ENCODE data around the gene SERPINE2.

DNA sequence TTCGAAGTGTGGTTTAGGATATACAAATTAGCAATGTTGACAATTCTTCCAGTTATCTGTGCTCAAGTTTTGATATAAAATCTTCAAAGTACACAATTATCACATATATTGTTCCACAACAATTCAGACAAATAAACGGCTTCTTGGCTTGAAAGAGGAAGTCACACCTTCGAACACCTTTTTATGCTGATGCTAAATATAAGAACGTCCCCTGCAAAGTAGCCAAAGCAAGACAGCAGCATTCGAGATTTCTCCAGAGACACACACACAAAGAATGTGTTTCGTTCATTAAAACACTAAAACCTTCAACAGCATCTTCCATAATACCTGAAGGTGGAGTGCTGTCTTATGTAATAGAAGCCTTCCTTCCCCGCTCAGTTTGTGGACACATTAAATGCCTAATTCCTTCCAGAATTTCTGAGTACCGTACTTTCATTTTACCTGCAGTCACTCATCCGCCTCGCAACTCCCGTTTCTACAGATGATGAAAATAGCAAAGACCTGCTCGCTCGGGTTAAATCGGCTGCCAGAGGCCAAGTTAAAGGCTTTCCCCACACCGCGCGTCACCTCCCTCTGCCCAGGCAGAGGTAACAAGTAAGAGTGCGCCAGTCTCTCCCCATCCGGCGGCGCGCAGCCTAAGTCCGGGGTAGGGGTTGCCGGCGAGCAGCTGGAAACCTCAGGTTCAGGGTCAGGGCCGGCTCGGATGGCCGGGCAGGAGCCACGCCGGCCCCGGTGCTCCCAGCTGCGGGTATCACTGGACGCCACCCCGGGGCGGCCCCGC, 847 bp downstream of the SERPINE2 start:
- TF ChIP-seq, protein P1, sequence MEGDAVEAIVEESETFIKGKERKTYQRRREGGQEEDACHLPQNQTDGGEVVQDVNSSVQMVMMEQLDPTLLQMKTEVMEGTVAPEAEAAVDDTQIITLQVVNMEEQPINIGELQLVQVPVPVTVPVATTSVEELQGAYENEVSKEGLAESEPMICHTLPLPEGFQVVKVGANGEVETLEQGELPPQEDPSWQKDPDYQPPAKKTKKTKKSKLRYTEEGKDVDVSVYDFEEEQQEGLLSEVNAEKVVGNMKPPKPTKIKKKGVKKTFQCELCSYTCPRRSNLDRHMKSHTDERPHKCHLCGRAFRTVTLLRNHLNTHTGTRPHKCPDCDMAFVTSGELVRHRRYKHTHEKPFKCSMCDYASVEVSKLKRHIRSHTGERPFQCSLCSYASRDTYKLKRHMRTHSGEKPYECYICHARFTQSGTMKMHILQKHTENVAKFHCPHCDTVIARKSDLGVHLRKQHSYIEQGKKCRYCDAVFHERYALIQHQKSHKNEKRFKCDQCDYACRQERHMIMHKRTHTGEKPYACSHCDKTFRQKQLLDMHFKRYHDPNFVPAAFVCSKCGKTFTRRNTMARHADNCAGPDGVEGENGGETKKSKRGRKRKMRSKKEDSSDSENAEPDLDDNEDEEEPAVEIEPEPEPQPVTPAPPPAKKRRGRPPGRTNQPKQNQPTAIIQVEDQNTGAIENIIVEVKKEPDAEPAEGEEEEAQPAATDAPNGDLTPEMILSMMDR (IDR thresholded peaks at IDR 0.05): no peak
- TF ChIP-seq POLR2A (IDR thresholded peaks at IDR 0.05): no peak
